PC-9 (cell line): ENCODE measurements around the gene ZBTB21. TPM values are rescaled to one million over a fixed set of nuclear protein-coding genes. Genes with fewer than 3 reads are reported as not detected.

Experiments used
- BruUV-seq: library from RNA; stranded (reverse); fragments of 400-500 nt; replicated peaks from 2 replicates; lab custom pipeline; 2021; lab: Mats Ljungman, UMichigan
- CTCF ChIA-PET: fragments of 300-600 bp; sonication (Branson Sonifier 250); formaldehyde crosslinking; loops from one replicate; lab custom pipeline; 2022; ENCODE audit warnings: antibody characterized with exemption; lab: Charles Lee
- POLR2A ChIA-PET: fragments of 300-600 bp; sonication (Branson Sonifier 250); formaldehyde crosslinking; loops from one replicate; lab custom pipeline; 2022; ENCODE audit warnings: antibody characterized with exemption; ENCODE audit not compliant: unreplicated experiment; lab: Charles Lee
- DNase-seq, 2 experiments: peaks; one replicate each; pipeline versions ENCODE4 v3.0.0 to v3.0.0-alpha.2; 2015 to 2022; ENCODE audit warnings: mixed read lengths in 1 of 2
- H2AFZ ChIP-seq: fragments of 200-600 bp; sonication (generic); 2 replicates; pipeline ENCODE4 v1.8.1; 2017; ENCODE audit warnings: antibody characterized with exemption
- H3F3A ChIP-seq: fragments of 200-600 bp; sonication (generic); 2 replicates; pipeline ENCODE4 v1.8.1; 2017; ENCODE audit warnings: antibody characterized with exemption, mild to moderate bottlenecking, low read depth; ENCODE audit not compliant: insufficient read depth
- H3K27ac ChIP-seq: fragments of 200-600 bp; sonication (generic); 2 replicates; pipeline ENCODE4 v1.6.1; 2016; ENCODE audit warnings: mixed run types
- H3K27me3 ChIP-seq: fragments of 200-600 bp; sonication (generic); 2 replicates; pipeline ENCODE4 v1.6.1; 2016; ENCODE audit warnings: low read depth, mixed run types; ENCODE audit not compliant: insufficient read depth
- H3K36me3 ChIP-seq: fragments of 200-600 bp; sonication (generic); 2 replicates; pipeline ENCODE4 v1.6.1; 2016; ENCODE audit warnings: low read depth, mixed run types
- H3K4me1 ChIP-seq: fragments of 200-600 bp; sonication (generic); replicated peaks from 2 replicates; pipeline ENCODE4 v1.6.1; 2016; ENCODE audit warnings: mixed run types; ENCODE audit not compliant: insufficient read depth
- H3K4me2 ChIP-seq: fragments of 200-600 bp; sonication (generic); 2 replicates; pipeline ENCODE4 v1.6.1; 2017; ENCODE audit warnings: mixed run types
- H3K4me3 ChIP-seq: fragments of 200-600 bp; sonication (generic); 2 replicates; pipeline ENCODE4 v1.6.1; 2016; ENCODE audit warnings: mixed run types
- H3K79me2 ChIP-seq: fragments of 200-600 bp; sonication (generic); 2 replicates; pipeline ENCODE4 v1.6.1; 2017; ENCODE audit warnings: low read depth, mixed run types
- H3K9me2 ChIP-seq: fragments of 200-600 bp; sonication (generic); 2 replicates; pipeline ENCODE4 v1.8.1; 2017; ENCODE audit warnings: mild to moderate bottlenecking; ENCODE audit not compliant: insufficient read depth
- H3K9me3 ChIP-seq: fragments of 200-600 bp; sonication (generic); 2 replicates; pipeline ENCODE4 v1.8.1; 2016; ENCODE audit warnings: low read depth; ENCODE audit not compliant: insufficient read depth
- H4K20me1 ChIP-seq: fragments of 200-600 bp; sonication (generic); 2 replicates; pipeline ENCODE4 v1.8.1; 2017; ENCODE audit not compliant: insufficient read depth
- EZH2 ChIP-seq: fragments of 200-600 bp; sonication (generic); IDR thresholded peaks from 2 replicates; pipeline ENCODE4 v1.8.0; 2017; ENCODE audit warnings: antibody characterized with exemption, low read depth
- intact Hi-C: fragments of 100-400 bp; cut with micrococcal nuclease; formaldehyde crosslinking; loops from one replicate; pipeline ENCODE4 v1.10.0; 2022; ENCODE audit not compliant: unreplicated experiment
- total RNA-seq: library from RNA; stranded (reverse); gene quantifications from 2 replicates; pipeline ENCODE4 v1.2.3, GENCODE V29; 2021
- TF ChIP-seq, protein P1 (sequence below): fragments of 200-600 bp; sonication (generic); conservative IDR thresholded peaks from 2 replicates; pipeline ENCODE4 v1.6.1; 2017; ENCODE audit warnings: mixed run types, antibody characterized with exemption, mild to moderate bottlenecking, moderate library complexity

The ZBTB21 gene
- total RNA-seq, 1 experiment from 2014 or later, result 13.5 TPM

GRCh38 chr21:41993744-41994143 lies 16.4 kb downstream of the ZBTB21 start:
- Histone ChIP-seq H3K27me3 (no peaks in the 10 kb centered on the region), H3K4me2 (no peak overlapping the region), H4K20me1 (no peaks in the 10 kb centered on the region), H3K27ac (no peak overlapping the region), H3K4me1 (no peaks in the 10 kb centered on the region), H3K4me3 (no peak overlapping the region), H2AFZ (no peak overlapping the region), H3K79me2 (no peaks in the 10 kb centered on the region), H3K9me2 (no peaks in the 10 kb centered on the region), H3F3A (no peaks in the 10 kb centered on the region), H3K9me3 (no peaks in the 10 kb centered on the region), H3K36me3 (peaks cover 9% of the 10 kb centered on the region; the same call in 1 of the 2 replicates)
- POLR2A ChIA-PET, result interaction anchor here (0.6 kb wide), 1 partner anchor 15 kb away, joined by 4 read pairs; no protein-coding TSS in a partner anchor
- intact Hi-C loops, result no loop called here
- TF ChIP-seq EZH2, result no peak
- TF ChIP-seq, protein P1, sequence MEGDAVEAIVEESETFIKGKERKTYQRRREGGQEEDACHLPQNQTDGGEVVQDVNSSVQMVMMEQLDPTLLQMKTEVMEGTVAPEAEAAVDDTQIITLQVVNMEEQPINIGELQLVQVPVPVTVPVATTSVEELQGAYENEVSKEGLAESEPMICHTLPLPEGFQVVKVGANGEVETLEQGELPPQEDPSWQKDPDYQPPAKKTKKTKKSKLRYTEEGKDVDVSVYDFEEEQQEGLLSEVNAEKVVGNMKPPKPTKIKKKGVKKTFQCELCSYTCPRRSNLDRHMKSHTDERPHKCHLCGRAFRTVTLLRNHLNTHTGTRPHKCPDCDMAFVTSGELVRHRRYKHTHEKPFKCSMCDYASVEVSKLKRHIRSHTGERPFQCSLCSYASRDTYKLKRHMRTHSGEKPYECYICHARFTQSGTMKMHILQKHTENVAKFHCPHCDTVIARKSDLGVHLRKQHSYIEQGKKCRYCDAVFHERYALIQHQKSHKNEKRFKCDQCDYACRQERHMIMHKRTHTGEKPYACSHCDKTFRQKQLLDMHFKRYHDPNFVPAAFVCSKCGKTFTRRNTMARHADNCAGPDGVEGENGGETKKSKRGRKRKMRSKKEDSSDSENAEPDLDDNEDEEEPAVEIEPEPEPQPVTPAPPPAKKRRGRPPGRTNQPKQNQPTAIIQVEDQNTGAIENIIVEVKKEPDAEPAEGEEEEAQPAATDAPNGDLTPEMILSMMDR, result no peak
- DNase-seq, result no peak
- CTCF ChIA-PET, result no interaction called here
- no TSS peak for BruUV-seq

DNA sequence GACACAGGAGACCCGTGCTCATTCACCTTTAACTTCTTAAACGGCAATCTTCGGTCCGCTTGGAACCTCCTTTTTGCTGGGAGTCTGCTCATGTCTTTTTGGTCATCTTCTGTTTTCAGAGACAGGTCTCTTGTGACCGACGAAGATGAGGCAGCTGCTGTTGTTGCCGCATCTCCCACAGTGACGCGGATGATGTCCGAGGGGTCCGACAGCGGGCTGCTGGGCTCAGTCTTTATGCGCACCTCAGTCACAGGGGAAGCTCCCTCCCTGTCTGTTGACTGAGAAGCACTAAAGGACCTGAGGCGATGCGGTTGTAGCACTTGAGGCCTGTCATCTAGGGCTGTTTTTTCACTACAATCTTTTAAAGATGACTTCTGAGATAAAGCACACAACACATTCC lies 17.6 kb downstream of the ZBTB21 start:
- DNase-seq, result no peak
- H3F3A ChIP-seq, result no peaks in the 10 kb centered on the region
- BruUV-seq, result no TSS peak
- no peaks in the 10 kb centered on the region for H3K27me3 ChIP-seq
- intact Hi-C loops, result no loop called here
- H3K79me2 ChIP-seq, result no peaks in the 10 kb centered on the region
- H3K27ac ChIP-seq, result no peak overlapping the region
- no peak overlapping the region for H3K4me3 ChIP-seq
- TF ChIP-seq, protein P1, result no peak
- TF ChIP-seq EZH2, result no peak
- ChIA-PET CTCF (no interaction called here), POLR2A (no interaction called here)
- H3K9me3 ChIP-seq, result no peaks in the 10 kb centered on the region
- H4K20me1 ChIP-seq, result no peaks in the 10 kb centered on the region
- H3K9me2 ChIP-seq, result no peaks in the 10 kb centered on the region
- H3K4me1 ChIP-seq, result no peaks in the 10 kb centered on the region
- H3K36me3 ChIP-seq, result peaks cover 9% of the 10 kb centered on the region; the same call in 1 of the 2 replicates
- no peak overlapping the region for H3K4me2 ChIP-seq
- no peak overlapping the region for H2AFZ ChIP-seq

DNA sequence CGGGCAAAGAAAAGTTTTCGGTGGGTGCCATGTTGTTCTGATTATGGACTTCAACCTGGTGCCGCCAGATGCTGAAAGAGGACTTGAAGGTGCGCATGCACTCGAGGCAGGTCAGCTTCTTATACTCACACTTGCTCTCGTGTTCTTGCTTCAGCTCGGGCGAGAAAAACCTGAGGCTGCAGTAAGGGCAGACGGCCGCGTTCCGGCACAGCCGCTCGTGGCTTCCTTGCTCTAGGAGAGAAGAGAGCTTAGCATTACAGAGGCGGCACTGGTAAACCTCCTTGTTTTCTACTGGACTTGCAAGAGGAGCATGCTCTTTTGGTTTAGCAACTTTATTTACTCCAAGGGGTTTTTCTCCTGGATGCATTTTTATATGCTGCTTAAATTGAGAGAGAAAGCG lies 18.5 kb downstream of the ZBTB21 start:
- Histone ChIP-seq H3K9me2 (no peaks in the 10 kb centered on the region), H3K27ac (no peak overlapping the region), H3K27me3 (no peaks in the 10 kb centered on the region), H2AFZ (no peak overlapping the region), H3K4me1 (no peaks in the 10 kb centered on the region), H4K20me1 (no peaks in the 10 kb centered on the region), H3K36me3 (peaks cover 9% of the 10 kb centered on the region; the same call in 1 of the 2 replicates), H3F3A (no peaks in the 10 kb centered on the region), H3K4me2 (no peak overlapping the region), H3K9me3 (no peaks in the 10 kb centered on the region), H3K4me3 (no peak overlapping the region), H3K79me2 (no peaks in the 10 kb centered on the region)
- no peak for DNase-seq
- TF ChIP-seq EZH2, result no peak
- TF ChIP-seq, protein P1, result no peak
- ChIA-PET POLR2A (no interaction called here), CTCF (no interaction called here)
- intact Hi-C loops, result no loop called here
- no TSS peak for BruUV-seq
